Spleen (tissue), 11 donors: ENCODE measurements around the gene PCDHGC3. TPM values are rescaled to one million over a fixed set of nuclear protein-coding genes. Genes with fewer than 3 reads are reported as not detected.
A peak's percentile ranks its signal among the peaks of the same experiment; 100 is the strongest.

Experiments
- DNase-seq: peaks from one replicate; pipeline ENCODE4 v3.0.0-alpha.2; 2020
- H3K27ac ChIP-seq, 8 donors: fragments of 200-600 bp; sonication (generic) in 7 of 8; 1 replicate in 4 of 8; 2 replicates in 4 of 8; pipeline versions ENCODE4 v1.5.0 to v1.8.0; 2016 to 2021; ENCODE audit warnings: inconsistent platforms in 4 of 8, mild to moderate bottlenecking in 4 of 8, moderate library complexity in 1 of 8
- H3K27me3 ChIP-seq, 7 donors: fragments of 200-600 bp; sonication (generic) in 6 of 7; replicated peaks in 1 of 7; 1 replicate in 4 of 7; 2 replicates in 3 of 7; pipeline versions ENCODE4 v1.5.0 to v1.8.0; 2016 to 2021; ENCODE audit warnings: inconsistent platforms in 3 of 7, mild to moderate bottlenecking in 1 of 7
- H3K36me3 ChIP-seq, 6 donors: fragments of 200-600 bp; sonication (generic) in 5 of 6; 1 replicate in 4 of 6; 2 replicates in 2 of 6; pipeline versions ENCODE4 v1.5.0 to v1.8.0; 2016 to 2021; ENCODE audit warnings: inconsistent platforms in 2 of 6
- H3K4me1 ChIP-seq, 6 donors: fragments of 200-600 bp; sonication (generic) in 5 of 6; 1 replicate in 3 of 6; 2 replicates in 3 of 6; pipeline versions ENCODE4 v1.5.0 to v1.8.0; 2016 to 2021; ENCODE audit warnings: inconsistent platforms in 3 of 6
- H3K4me3 ChIP-seq, 8 donors: fragments of 200-600 bp; sonication (generic) in 7 of 8; 1 replicate in 4 of 8; 2 replicates in 4 of 8; pipeline versions ENCODE4 v1.5.0 to v1.8.0; 2016 to 2021; ENCODE audit warnings: inconsistent platforms in 4 of 8, mild to moderate bottlenecking in 4 of 8, moderate library complexity in 2 of 8
- H3K9me3 ChIP-seq, 8 donors: fragments of 200-600 bp; sonication (generic) in 7 of 8; 1 replicate in 4 of 8; 2 replicates in 4 of 8; pipeline versions ENCODE4 v1.5.0 to v1.8.0; 2016 to 2021; ENCODE audit warnings: inconsistent platforms in 4 of 8
- POLR2A ChIP-seq, 3 donors: fragments of 450-650 bp; IDR thresholded peaks; one replicate each; pipeline ENCODE4 v1.5.1; 2017; ENCODE audit warnings: antibody characterized with exemption in 3 of 3, mild to moderate bottlenecking in 1 of 3
- POLR2AphosphoS5 ChIP-seq, 3 donors: sonication (generic); formaldehyde crosslinking; IDR thresholded peaks; one replicate each; pipeline ENCODE4 v1.5.1; 2017; ENCODE audit warnings: antibody characterized with exemption in 3 of 3
- WGBS, 5 donors: extraction: QIAGEN DNeasy Blood & Tissue Kit in 3 of 5; methylation state at CpG; one replicate each; pipeline versions ENCODE4 v1.1.5 to v1.1.7; 2013 to 2018; 5-methylcytosine and 5-hydroxymethylcytosine counted together
- intact Hi-C: fragments of 100-400 bp; cut with DNase I; formaldehyde crosslinking; loops from one replicate; pipeline ENCODE4 v1.15.0; 2023; ENCODE audit warnings: low total_unique reads
- polyA plus RNA-seq, 3 donors: library from polyadenylated mRNA; stranded (reverse); fragments of 200-250 nt; gene quantifications; one replicate each; pipeline ENCODE4 v1.2.1, GENCODE V29; 2013
- total RNA-seq, 7 donors: library from RNA; depleted of rRNA in 3 of 7; stranded (reverse); fragments of >200 nt in 3 of 7; fragmentation: NEBNext Ultra II Directional in 4 of 7; extraction: Animal tissue kit (Norgen Biotek cat#: 25700) in 4 of 7; gene quantifications; one replicate each; pipeline versions ENCODE4 v1.1.0 to v1.2.1, GENCODE V29; 2016 to 2021
- TF ChIP-seq, protein P1 (sequence below), 11 experiments: fragments of 200-600 bp in 7 of 11; fragments of 450-650 bp in 4 of 11; sonication (generic) in 4 of 11; IDR thresholded peaks in 8 of 11; conservative IDR thresholded peaks in 3 of 11; 1 replicate in 7 of 11; 2 replicates in 4 of 11; pipeline versions ENCODE4 v1.4.0 to v1.8.0; 2016 to 2021; ENCODE audit warnings: antibody characterized with exemption in 11 of 11, inconsistent platforms in 4 of 11, mild to moderate bottlenecking in 1 of 11
- donor health status: healthy with polysubstance abuse.
- donor health status: DM: no; HTN: no; CAD: no; lungs with moderate emphysema.
- donor health status: DM: no; HTN: no; CAD: no.
- donor health status: Bipolar disorder and iron deficiency.
- donor health status: healthy.
- donor health status: DM: no; HTN: no; CAD: no.
- donor health status: DM: yes; HTN: yes; CAD: no.

Gene PCDHGC3
- total and polyA plus RNA-seq, 10 donors, result 7.0 to 26.7 (median 19.2) TPM

GRCh38 chr5:141490271-141490670 lies 14.5 kb downstream of the PCDHGC3 start:
- DNase-seq, result no peak

DNA sequence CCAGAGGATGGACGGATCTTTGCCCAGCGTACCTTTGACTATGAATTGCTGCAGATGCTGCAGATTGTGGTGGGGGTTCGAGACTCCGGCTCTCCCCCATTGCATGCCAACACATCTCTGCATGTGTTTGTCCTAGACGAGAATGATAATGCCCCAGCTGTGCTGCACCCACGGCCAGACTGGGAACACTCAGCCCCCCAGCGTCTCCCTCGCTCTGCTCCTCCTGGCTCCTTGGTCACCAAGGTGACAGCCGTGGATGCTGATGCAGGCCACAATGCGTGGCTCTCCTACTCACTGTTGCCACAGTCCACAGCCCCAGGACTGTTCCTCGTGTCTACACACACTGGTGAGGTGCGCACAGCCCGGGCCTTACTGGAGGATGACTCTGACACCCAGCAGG lies 15.0 kb downstream of the PCDHGC3 start:
- peaks cover 0 to 97% (median 24%) of the 10 kb centered on the region in 7 donors for H3K27me3 ChIP-seq
- 82 to 100% (median 87%) methylated on average over 8 to 13 of the region's 13 CpGs for WGBS, 5 donors
- intact Hi-C loops, result no loop called here
- H3K4me1 ChIP-seq, result peaks cover 3 to 52% (median 28%) of the 10 kb centered on the region in 6 donors
- H3K4me3 ChIP-seq, result peak overlapping the region in 1 of 8 donors; percentile 66
- H3K9me3 ChIP-seq, result no peaks in the 10 kb centered on the region
- H3K27ac ChIP-seq, result no peak overlapping the region
- TF ChIP-seq POLR2A (IDR thresholded peaks at IDR 0.05) (no peak), POLR2AphosphoS5 (IDR thresholded peaks at IDR 0.05) (no peak)
- TF ChIP-seq, protein P1, sequence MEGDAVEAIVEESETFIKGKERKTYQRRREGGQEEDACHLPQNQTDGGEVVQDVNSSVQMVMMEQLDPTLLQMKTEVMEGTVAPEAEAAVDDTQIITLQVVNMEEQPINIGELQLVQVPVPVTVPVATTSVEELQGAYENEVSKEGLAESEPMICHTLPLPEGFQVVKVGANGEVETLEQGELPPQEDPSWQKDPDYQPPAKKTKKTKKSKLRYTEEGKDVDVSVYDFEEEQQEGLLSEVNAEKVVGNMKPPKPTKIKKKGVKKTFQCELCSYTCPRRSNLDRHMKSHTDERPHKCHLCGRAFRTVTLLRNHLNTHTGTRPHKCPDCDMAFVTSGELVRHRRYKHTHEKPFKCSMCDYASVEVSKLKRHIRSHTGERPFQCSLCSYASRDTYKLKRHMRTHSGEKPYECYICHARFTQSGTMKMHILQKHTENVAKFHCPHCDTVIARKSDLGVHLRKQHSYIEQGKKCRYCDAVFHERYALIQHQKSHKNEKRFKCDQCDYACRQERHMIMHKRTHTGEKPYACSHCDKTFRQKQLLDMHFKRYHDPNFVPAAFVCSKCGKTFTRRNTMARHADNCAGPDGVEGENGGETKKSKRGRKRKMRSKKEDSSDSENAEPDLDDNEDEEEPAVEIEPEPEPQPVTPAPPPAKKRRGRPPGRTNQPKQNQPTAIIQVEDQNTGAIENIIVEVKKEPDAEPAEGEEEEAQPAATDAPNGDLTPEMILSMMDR (IDR thresholded peaks at IDR 0.05 in 8 of 11, conservative IDR thresholded peaks at IDR 0.05 in 3 of 11), result no peak
- no peak for DNase-seq
- peaks cover 0 to 12% (median 0%) of the 10 kb centered on the region in 6 donors for H3K36me3 ChIP-seq

More at GRCh38 chr5:141490271-141490670, 14.5 kb downstream of the PCDHGC3 start:
- Histone ChIP-seq H3K9me3 (no peaks in the 10 kb centered on the region), H3K27ac (no peak overlapping the region), H3K36me3 (peaks cover 0 to 12% (median 0%) of the 10 kb centered on the region in 6 donors), H3K4me3 (no peak overlapping the region), H3K4me1 (peaks cover 3 to 54% (median 27%) of the 10 kb centered on the region in 6 donors), H3K27me3 (peaks cover 0 to 97% (median 29%) of the 10 kb centered on the region in 7 donors)
- WGBS, 5 donors, result 91 to 95% (median 94%) methylated on average over 10 of the region's 10 CpGs
- TF ChIP-seq POLR2A (IDR thresholded peaks at IDR 0.05) (no peak), POLR2AphosphoS5 (IDR thresholded peaks at IDR 0.05) (no peak)
- TF ChIP-seq, protein P1 (IDR thresholded peaks at IDR 0.05 in 8 of 11, conservative IDR thresholded peaks at IDR 0.05 in 3 of 11), result no peak
- intact Hi-C loops, result no loop called here

DNA sequence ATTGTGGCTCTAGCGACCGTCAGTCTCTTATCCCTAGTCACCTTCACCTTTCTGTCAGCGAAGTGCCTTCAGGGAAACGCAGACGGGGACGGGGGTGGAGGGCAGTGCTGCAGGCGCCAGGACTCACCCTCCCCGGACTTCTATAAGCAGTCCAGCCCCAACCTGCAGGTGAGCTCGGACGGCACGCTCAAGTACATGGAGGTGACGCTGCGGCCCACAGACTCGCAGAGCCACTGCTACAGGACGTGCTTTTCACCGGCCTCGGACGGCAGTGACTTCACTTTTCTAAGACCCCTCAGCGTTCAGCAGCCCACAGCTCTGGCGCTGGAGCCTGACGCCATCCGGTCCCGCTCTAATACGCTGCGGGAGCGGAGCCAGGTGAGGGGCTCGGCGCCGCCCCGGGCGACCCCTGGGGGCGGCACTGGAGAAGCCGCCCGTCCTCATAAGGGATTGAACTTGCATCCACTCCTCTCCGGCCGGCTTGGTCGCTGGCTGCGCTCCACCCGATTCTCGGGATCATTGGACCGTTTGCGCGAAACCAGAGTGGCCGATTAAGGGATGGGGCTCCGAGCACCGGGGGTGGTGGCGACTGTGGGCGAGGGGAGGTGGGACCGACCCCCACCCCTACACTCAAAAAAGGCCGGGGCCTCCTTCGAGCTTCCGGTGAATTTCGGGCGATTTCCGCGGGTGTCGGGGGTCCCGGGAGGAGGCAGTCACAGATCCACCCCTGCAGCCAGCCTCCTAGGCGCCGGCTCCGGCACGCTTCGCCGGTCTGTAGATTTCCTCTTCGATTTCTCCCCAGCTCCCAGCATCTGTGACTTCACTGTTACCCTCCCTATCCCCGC lies 15.8 kb downstream of the PCDHGC3 start:
- intact Hi-C loops, result no loop called here
- TF ChIP-seq POLR2A (IDR thresholded peaks at IDR 0.05) (no peak), POLR2AphosphoS5 (IDR thresholded peaks at IDR 0.05) (no peak)
- TF ChIP-seq, protein P1 (IDR thresholded peaks at IDR 0.05 in 8 of 11, conservative IDR thresholded peaks at IDR 0.05 in 3 of 11), result no peak
- Histone ChIP-seq H3K27ac (no peak overlapping the region), H3K9me3 (no peaks in the 10 kb centered on the region), H3K4me3 (peak overlapping the region in 7 of 8 donors; percentile 16 to 66 (median 27)), H3K27me3 (peaks cover 0 to 96% (median 16%) of the 10 kb centered on the region in 7 donors), H3K4me1 (peaks cover 3 to 52% (median 29%) of the 10 kb centered on the region in 6 donors), H3K36me3 (peaks cover 0 to 12% (median 0%) of the 10 kb centered on the region in 6 donors)
- 19 to 51% (median 24%) methylated on average over 26 to 66 of the region's 66 CpGs for WGBS, 5 donors
- DNase-seq, result no peak
